K562 treated with DMSO at 1 percent for 48 hours (cell line): ENCODE results near the gene SRRM5. TPM values are rescaled to one million over a fixed set of nuclear protein-coding genes. Genes with fewer than 3 reads are reported as not detected.

ENCODE experiments used
- total RNA-seq: library from RNA; unstranded; fragments of 300-600 nt; gene quantifications from 2 replicates; pipeline ENCODE4 v1.2.3, GENCODE V29; 2022; ENCODE audit warnings: low replicate concordance; ENCODE audit errors: extremely low read depth

SRRM5 gene
- not detected in 2 replicates for total RNA-seq

GRCh38 chr19:43611788-43612187, at the start of gene SRRM5:
Gene SRRM5, plus strand, starts transcription at chr19:43612088. Its CDS starts 34 bp downstream, at chr19:43612122.

GRCh38 chr19:43575156-43575950, 36.5 kb upstream of the SRRM5 start, which contains the start of the genes PINLYP and XRCC1:
Gene PINLYP, plus strand, starts transcription at chr19:43575801. Its CDS starts 1,391 bp downstream, at chr19:43577192.
Gene XRCC1, minus strand, starts transcription at chr19:43575527. Its CDS starts 69 bp downstream, at chr19:43575458.

GRCh38 chr19:43595999-43596841, 15.7 kb upstream of the SRRM5 start, which contains the start of the genes IRGQ and ZNF576:
Gene IRGQ, minus strand, starts transcription at chr19:43596134. Its CDS starts 796 bp downstream, at chr19:43595338.
Gene ZNF576, plus strand, starts transcription at chr19:43596595. Its CDS starts 514 bp downstream, at chr19:43597109.

GRCh38 chr19:43619262-43620060, 7.6 kb downstream of the SRRM5 start, which contains the start of gene ZNF428:
Gene ZNF428, minus strand, starts transcription at chr19:43619629. Its CDS starts 5,325 bp downstream, at chr19:43614304.

GRCh38 chr19:43639519-43640423, 27.9 kb downstream of the SRRM5 start, which contains the start of gene CADM4:
Gene CADM4, minus strand, starts transcription at chr19:43639850. Its CDS starts 60 bp downstream, at chr19:43639790.

Other genes with a start within 250 kb of the SRRM5 start
- not detected in 2 replicates for gene TEX101, start 197.2 kb upstream of the SRRM5 start, total RNA-seq
- not detected in 2 replicates for gene LYPD3, start 146.5 kb upstream of the SRRM5 start, total RNA-seq
- gene PHLDB3, start 107.3 kb upstream of the SRRM5 start, total RNA-seq, result not detected in 2 replicates
- not detected in 2 replicates for gene ETHE1, start 84.9 kb upstream of the SRRM5 start, total RNA-seq
- not detected in 2 replicates for gene ZNF575, start 78.9 kb upstream of the SRRM5 start, total RNA-seq
- gene XRCC1, start 36.6 kb upstream of the SRRM5 start, total RNA-seq, result not detected in 2 replicates
- not detected in 2 replicates for gene PINLYP, start 36.3 kb upstream of the SRRM5 start, total RNA-seq
- gene IRGQ, start 16.0 kb upstream of the SRRM5 start, total RNA-seq, result not detected in 2 replicates
- gene ZNF576, start 15.5 kb upstream of the SRRM5 start, total RNA-seq, result not detected in 2 replicates
- gene ZNF428, start 7.5 kb downstream of the SRRM5 start, total RNA-seq, result not detected in 2 replicates
- gene CADM4, start 27.8 kb downstream of the SRRM5 start, total RNA-seq, result not detected in 2 replicates
- gene PLAUR, start 58.1 kb downstream of the SRRM5 start, total RNA-seq, result not detected in 2 replicates
- not detected in 2 replicates for gene IRGC, start 104.0 kb downstream of the SRRM5 start, total RNA-seq
- not detected in 2 replicates for gene SMG9, start 142.9 kb downstream of the SRRM5 start, total RNA-seq
- gene KCNN4, start 168.9 kb downstream of the SRRM5 start, total RNA-seq, result not detected in 2 replicates
- gene LYPD5, start 190.4 kb downstream of the SRRM5 start, total RNA-seq, result not detected in 2 replicates
- not detected in 2 replicates for gene ZNF283, start 215.2 kb downstream of the SRRM5 start, total RNA-seq